Measurements from ENCODE around the gene NCKAP5L. TPM values are rescaled to one million over a fixed set of nuclear protein-coding genes. Genes with fewer than 3 reads are reported as not detected.

The NCKAP5L gene
- total RNA-seq, 4 donors from 2014 or later, result 36.1 to 70.2 (median 44.7) TPM

DNA sequence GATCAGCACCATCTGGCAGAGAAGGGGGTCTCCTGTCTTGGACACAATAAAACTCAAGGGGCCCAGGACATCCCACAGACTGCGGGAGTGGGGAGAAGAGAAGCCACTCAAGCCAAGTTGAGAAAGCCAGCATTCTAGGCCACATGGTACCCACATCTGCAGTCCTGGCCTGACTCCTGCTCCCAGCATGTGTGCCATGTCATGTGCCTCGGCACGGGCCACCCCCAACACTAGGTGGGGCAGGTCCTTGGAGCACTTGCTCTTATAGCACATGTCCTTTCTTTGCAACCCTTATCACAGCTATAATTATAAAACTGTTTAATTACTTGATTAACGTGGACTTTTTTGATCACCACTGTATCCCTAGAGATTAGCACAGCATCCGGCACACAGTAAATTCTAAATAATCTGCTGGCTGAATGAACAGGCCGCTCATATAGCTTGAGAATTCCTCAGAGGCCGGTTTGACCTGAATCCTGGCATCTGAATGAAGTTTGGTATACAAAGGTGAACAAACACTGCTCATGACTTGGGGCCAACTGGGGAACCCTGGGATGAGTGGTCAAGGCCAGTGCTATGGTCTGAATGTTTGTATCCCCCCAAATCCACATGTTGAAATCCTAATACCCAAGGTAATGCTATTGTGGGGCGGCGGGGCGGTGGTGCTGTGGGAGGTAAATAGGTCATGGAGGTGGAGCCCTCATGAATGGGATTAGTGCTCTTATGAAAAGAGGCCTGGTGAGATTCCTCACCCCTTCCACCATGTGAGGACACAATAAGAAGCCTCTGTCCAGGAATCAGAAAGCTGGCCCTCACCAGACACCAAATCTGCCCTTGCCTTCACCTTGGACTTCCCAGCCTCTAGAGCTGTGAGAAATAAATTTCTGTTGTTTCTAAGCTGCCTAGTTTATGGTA is 6.6 kb downstream of the NCKAP5L start:
- DNase-seq (ENCODE audit: low spot score in 2 of 2), result no peak
- Histone ChIP-seq H3K27me3 (no peaks in the 10 kb centered on the region), H3K9me3 (no peaks in the 10 kb centered on the region), H3K4me1 (peaks cover 0 to 71% (median 32%) of the 10 kb centered on the region in 4 donors), H3K36me3 (peaks cover 0 to 9% (median 0%) of the 10 kb centered on the region in 3 donors), H3K27ac (peak overlapping the region in 2 of 4 donors; percentile 29 to 55), H3K4me3 (no peak overlapping the region)
- TF ChIP-seq EP300 (IDR thresholded peaks at IDR 0.05) (no peak), POLR2A (IDR thresholded peaks at IDR 0.05) (no peak)
- TF ChIP-seq, protein P1, sequence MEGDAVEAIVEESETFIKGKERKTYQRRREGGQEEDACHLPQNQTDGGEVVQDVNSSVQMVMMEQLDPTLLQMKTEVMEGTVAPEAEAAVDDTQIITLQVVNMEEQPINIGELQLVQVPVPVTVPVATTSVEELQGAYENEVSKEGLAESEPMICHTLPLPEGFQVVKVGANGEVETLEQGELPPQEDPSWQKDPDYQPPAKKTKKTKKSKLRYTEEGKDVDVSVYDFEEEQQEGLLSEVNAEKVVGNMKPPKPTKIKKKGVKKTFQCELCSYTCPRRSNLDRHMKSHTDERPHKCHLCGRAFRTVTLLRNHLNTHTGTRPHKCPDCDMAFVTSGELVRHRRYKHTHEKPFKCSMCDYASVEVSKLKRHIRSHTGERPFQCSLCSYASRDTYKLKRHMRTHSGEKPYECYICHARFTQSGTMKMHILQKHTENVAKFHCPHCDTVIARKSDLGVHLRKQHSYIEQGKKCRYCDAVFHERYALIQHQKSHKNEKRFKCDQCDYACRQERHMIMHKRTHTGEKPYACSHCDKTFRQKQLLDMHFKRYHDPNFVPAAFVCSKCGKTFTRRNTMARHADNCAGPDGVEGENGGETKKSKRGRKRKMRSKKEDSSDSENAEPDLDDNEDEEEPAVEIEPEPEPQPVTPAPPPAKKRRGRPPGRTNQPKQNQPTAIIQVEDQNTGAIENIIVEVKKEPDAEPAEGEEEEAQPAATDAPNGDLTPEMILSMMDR (IDR thresholded peaks at IDR 0.05), result no peak
- WGBS, 2 donors, result 72 to 77% methylated on average over 10 of the region's 10 CpGs

- 58 to 59% methylated on average over 2 of the region's 2 CpGs for WGBS, 2 donors
- DNase-seq (ENCODE audit: low spot score in 2 of 2), result no peak
- Histone ChIP-seq H3K4me1 (peaks cover 0 to 63% (median 15%) of the 10 kb centered on the region in 4 donors), H3K4me3 (no peak overlapping the region), H3K27ac (no peak overlapping the region), H3K36me3 (peaks cover 0 to 19% (median 0%) of the 10 kb centered on the region in 3 donors), H3K27me3 (no peaks in the 10 kb centered on the region), H3K9me3 (no peaks in the 10 kb centered on the region)
- TF ChIP-seq POLR2A (IDR thresholded peaks at IDR 0.05) (no peak), EP300 (IDR thresholded peaks at IDR 0.05) (no peak)
- TF ChIP-seq, protein P1 (IDR thresholded peaks at IDR 0.05), result no peak
Measured at GRCh38 chr12:49819786-49820185, 8.4 kb downstream of the NCKAP5L start.

- Histone ChIP-seq H3K36me3 (peaks cover 0 to 19% (median 0%) of the 10 kb centered on the region in 3 donors), H3K4me1 (peaks cover 0 to 49% (median 4%) of the 10 kb centered on the region in 4 donors), H3K4me3 (no peak overlapping the region), H3K27me3 (no peaks in the 10 kb centered on the region), H3K27ac (no peak overlapping the region), H3K9me3 (no peaks in the 10 kb centered on the region)
- no peak for TF ChIP-seq POLR2A (IDR thresholded peaks at IDR 0.05)
- TF ChIP-seq, protein P1 (IDR thresholded peaks at IDR 0.05), result no peak
- no peak for TF ChIP-seq EP300 (IDR thresholded peaks at IDR 0.05)
- DNase-seq (ENCODE audit: low spot score in 2 of 2), result no peak
- 75 to 76% methylated on average over 7 of the region's 7 CpGs for WGBS, 2 donors
Measured at GRCh38 chr12:49818241-49818895, 9.8 kb downstream of the NCKAP5L start.

GRCh38 chr12:49813131-49813530 is 15.1 kb downstream of the NCKAP5L start:
- no peak overlapping the region for H3K4me3 ChIP-seq
- H3K9me3 ChIP-seq, result no peaks in the 10 kb centered on the region
- no peak for DNase-seq (ENCODE audit: low spot score in 2 of 2)
- peaks cover 0 to 54% (median 34%) of the 10 kb centered on the region in 4 donors for H3K4me1 ChIP-seq
- 81 to 87% methylated on average over 1 of the region's 1 CpG for WGBS, 2 donors
- H3K36me3 ChIP-seq, result peaks cover 0 to 10% (median 0%) of the 10 kb centered on the region in 3 donors
- TF ChIP-seq POLR2A (IDR thresholded peaks at IDR 0.05) (no peak), EP300 (IDR thresholded peaks at IDR 0.05) (no peak)
- TF ChIP-seq, protein P1 (IDR thresholded peaks at IDR 0.05), result no peak
- no peak overlapping the region for H3K27ac ChIP-seq
- no peaks in the 10 kb centered on the region for H3K27me3 ChIP-seq

All from tibial nerve (tissue), 4 donors.